A673 (cell line): ENCODE data around the gene CNOT3. TPM values are rescaled to one million over a fixed set of nuclear protein-coding genes. Genes with fewer than 3 reads are reported as not detected.

Experiments used
- BruUV-seq: library from RNA; stranded (reverse); fragments of 400-500 nt; replicated peaks from 2 replicates; lab custom pipeline; 2021; lab: Mats Ljungman, UMichigan
- CTCF ChIA-PET: fragments of 300-600 bp; sonication (Branson Sonifier 250); formaldehyde crosslinking; loops from one replicate; lab custom pipeline; 2022; ENCODE audit warnings: antibody characterized with exemption; lab: Charles Lee
- POLR2A ChIA-PET: fragments of 300-600 bp; sonication (Branson Sonifier 250); formaldehyde crosslinking; loops from one replicate; lab custom pipeline; 2022; ENCODE audit warnings: antibody characterized with exemption; ENCODE audit not compliant: low non-redundant PET; lab: Charles Lee
- DNase-seq: peaks from one replicate; pipeline ENCODE4 v3.0.0-alpha.2; 2015; ENCODE audit warnings: low spot score
- H3K27ac ChIP-seq: fragments of 200-600 bp; sonication (generic); 2 replicates; pipeline ENCODE4 v1.5.1; 2016; ENCODE audit warnings: mixed run types, low read depth, mild to moderate bottlenecking, mixed read lengths, antibody characterized with exemption, low read length; ENCODE audit not compliant: poor library complexity, severe bottlenecking
- H3K27me3 ChIP-seq: fragments of 200-600 bp; sonication (generic); replicated peaks from 2 replicates; pipeline ENCODE4 v1.6.1; 2017; ENCODE audit warnings: mixed run types, low read depth, mild to moderate bottlenecking, mixed read lengths, antibody characterized with exemption, low read length; ENCODE audit not compliant: insufficient read depth, poor library complexity
- H3K36me3 ChIP-seq: fragments of 200-600 bp; sonication (generic); 2 replicates; pipeline ENCODE4 v1.6.1; 2016; ENCODE audit warnings: mixed run types, mild to moderate bottlenecking, mixed read lengths, antibody characterized with exemption, low read length; ENCODE audit not compliant: insufficient read depth, poor library complexity, severe bottlenecking
- H3K4me1 ChIP-seq: fragments of 200-600 bp; sonication (generic); 2 replicates; pipeline ENCODE4 v1.6.1; 2017; ENCODE audit warnings: mixed run types, mild to moderate bottlenecking, mixed read lengths, antibody characterized with exemption, low read length; ENCODE audit not compliant: insufficient read depth, poor library complexity, severe bottlenecking
- H3K4me3 ChIP-seq: fragments of 200-600 bp; sonication (generic); 2 replicates; pipeline ENCODE4 v1.5.1; 2016; ENCODE audit warnings: low read depth, mixed run types, mild to moderate bottlenecking, mixed read lengths, low read length; ENCODE audit not compliant: poor library complexity, severe bottlenecking
- H3K9me3 ChIP-seq: fragments of 200-600 bp; sonication (generic); 2 replicates; pipeline ENCODE4 v1.6.1; 2016; ENCODE audit warnings: mixed run types, low read depth, mild to moderate bottlenecking, mixed read lengths, antibody characterized with exemption, low read length; ENCODE audit not compliant: poor library complexity, severe bottlenecking
- CTCF ChIP-seq: fragments of 300-800, 200-600 bp; sonication (generic); conservative IDR thresholded peaks from 2 replicates; pipeline ENCODE4 v1.5.1; 2017; ENCODE audit warnings: low read depth, mild to moderate bottlenecking, antibody characterized with exemption, low read length, moderate library complexity, mixed read lengths
- EZH2 ChIP-seq: fragments of 200-600 bp; sonication (generic); IDR thresholded peaks from 2 replicates; pipeline ENCODE4 v1.6.1; 2017; ENCODE audit warnings: borderline replicate concordance, low read depth, mild to moderate bottlenecking, mixed read lengths, antibody characterized with exemption, low read length; ENCODE audit not compliant: poor library complexity, severe bottlenecking
- intact Hi-C: fragments of 100-400 bp; cut with micrococcal nuclease; formaldehyde crosslinking; loops from one replicate; pipeline ENCODE4 v1.10.0; 2022; ENCODE audit not compliant: unreplicated experiment
- total RNA-seq: library from RNA; stranded (reverse); gene quantifications from 2 replicates; pipeline ENCODE4 v1.2.3, GENCODE V29; 2021

The CNOT3 gene
- total RNA-seq, 1 experiment from 2014 or later = 102 TPM

GRCh38 chr19:54197121-54197520 is 59.6 kb downstream of the CNOT3 start:
- no peak for DNase-seq
- TF ChIP-seq CTCF = no peak
- no peak for TF ChIP-seq EZH2

GRCh38 chr19:54199401-54199800 is 61.8 kb downstream of the CNOT3 start:
- Histone ChIP-seq H3K36me3 (peaks cover 44% of the 10 kb centered on the region), H3K9me3 (no peaks in the 10 kb centered on the region), H3K27ac (peak overlapping the region; percentile 9), H3K27me3 (no peaks in the 10 kb centered on the region), H3K4me3 (no peak overlapping the region), H3K4me1 (peaks cover 29% of the 10 kb centered on the region)
- BruUV-seq = no TSS peak
- ChIA-PET POLR2A (interaction anchor here (1.2 kb wide), 1 partner anchor 10 kb away, joined by 6 read pairs; the partner anchor contains the start of gene MBOAT7), CTCF (no interaction called here)
- intact Hi-C loops = no loop called here
- TF ChIP-seq EZH2 (no peak), CTCF (no peak)
- DNase-seq = no peak

More at GRCh38 chr19:54197121-54197520, 59.6 kb downstream of the CNOT3 start:
- intact Hi-C loops = no loop called here
- Histone ChIP-seq H3K4me3 (no peak overlapping the region), H3K27me3 (no peaks in the 10 kb centered on the region), H3K4me1 (peaks cover 11% of the 10 kb centered on the region), H3K9me3 (no peaks in the 10 kb centered on the region), H3K27ac (no peak overlapping the region), H3K36me3 (peaks cover 33% of the 10 kb centered on the region)
- CTCF ChIA-PET = no interaction called here
- BruUV-seq = no TSS peak
- POLR2A ChIA-PET = interaction anchor here (1.4 kb wide), 1 partner anchor 8 kb away, joined by 3 read pairs; no protein-coding TSS in a partner anchor

GRCh38 chr19:54201172-54201701 is 63.7 kb downstream of the CNOT3 start:
- TF ChIP-seq EZH2 = no peak
- TF ChIP-seq CTCF = no peak
- peak overlapping the region; percentile 90 for H3K4me3 ChIP-seq
- no peak for DNase-seq
- TSS peak; percentile 67 for BruUV-seq
- ChIA-PET POLR2A (interaction anchor here (0.6 to 1.0 kb wide), 4 partner anchors 11 to 1269 kb away, joined by 3 to 6 read pairs (median 5); partner anchors contain the start of genes MBOAT7 and TSEN34), CTCF (no interaction called here)
- H3K4me1 ChIP-seq = peaks cover 36% of the 10 kb centered on the region
- intact Hi-C loops = no loop called here
- H3K27ac ChIP-seq = peak overlapping the region; percentile 97
- H3K27me3 ChIP-seq = no peaks in the 10 kb centered on the region
- H3K36me3 ChIP-seq = peaks cover 53% of the 10 kb centered on the region
- H3K9me3 ChIP-seq = no peaks in the 10 kb centered on the region
